ENCODE data around the gene HTATIP2.

DNA sequence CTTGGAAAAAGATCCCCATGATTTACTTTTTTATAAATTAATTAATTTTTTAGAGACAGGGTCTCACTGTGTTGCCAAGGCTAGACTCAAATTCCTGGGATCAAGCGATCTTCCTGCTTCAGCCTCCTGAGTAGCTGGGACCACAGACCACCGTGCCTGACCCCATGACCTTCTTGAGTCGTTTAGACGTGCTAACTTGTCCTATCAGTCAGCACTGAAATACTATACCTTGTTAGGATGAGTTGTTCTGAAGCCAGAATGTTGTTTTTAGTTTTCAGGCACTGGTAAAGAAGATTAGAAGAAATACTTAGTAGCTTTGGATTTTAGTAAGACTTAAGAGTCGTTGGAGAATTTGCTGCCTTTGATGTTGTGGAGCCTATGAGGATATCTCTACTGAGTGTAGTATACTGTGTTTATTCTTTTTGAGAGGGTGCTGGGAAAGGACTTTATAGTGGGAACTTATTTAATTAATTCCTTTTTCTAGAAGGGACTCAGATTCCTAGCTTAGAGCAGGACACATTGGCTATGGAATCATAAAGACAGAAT is 8.6 kb downstream of the HTATIP2 start:
- TF ChIP-seq, protein P1, sequence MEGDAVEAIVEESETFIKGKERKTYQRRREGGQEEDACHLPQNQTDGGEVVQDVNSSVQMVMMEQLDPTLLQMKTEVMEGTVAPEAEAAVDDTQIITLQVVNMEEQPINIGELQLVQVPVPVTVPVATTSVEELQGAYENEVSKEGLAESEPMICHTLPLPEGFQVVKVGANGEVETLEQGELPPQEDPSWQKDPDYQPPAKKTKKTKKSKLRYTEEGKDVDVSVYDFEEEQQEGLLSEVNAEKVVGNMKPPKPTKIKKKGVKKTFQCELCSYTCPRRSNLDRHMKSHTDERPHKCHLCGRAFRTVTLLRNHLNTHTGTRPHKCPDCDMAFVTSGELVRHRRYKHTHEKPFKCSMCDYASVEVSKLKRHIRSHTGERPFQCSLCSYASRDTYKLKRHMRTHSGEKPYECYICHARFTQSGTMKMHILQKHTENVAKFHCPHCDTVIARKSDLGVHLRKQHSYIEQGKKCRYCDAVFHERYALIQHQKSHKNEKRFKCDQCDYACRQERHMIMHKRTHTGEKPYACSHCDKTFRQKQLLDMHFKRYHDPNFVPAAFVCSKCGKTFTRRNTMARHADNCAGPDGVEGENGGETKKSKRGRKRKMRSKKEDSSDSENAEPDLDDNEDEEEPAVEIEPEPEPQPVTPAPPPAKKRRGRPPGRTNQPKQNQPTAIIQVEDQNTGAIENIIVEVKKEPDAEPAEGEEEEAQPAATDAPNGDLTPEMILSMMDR (IDR thresholded peaks at IDR 0.05; ENCODE audit: low read length) = no peak
- no peak for TF ChIP-seq EZH2phosphoT487 (IDR thresholded peaks at IDR 0.05; ENCODE audit: low read length)
- TF ChIP-seq EZH2 (optimal IDR thresholded peaks at IDR 0.05; ENCODE audit: low read depth, low read length) = no peak

All from MM.1S (cell line).